GM19238 (cell line): Measurements from ENCODE around the gene SLC5A5.
"Not testable (repeated sequence)": the region's sequence is repeated elsewhere in the genome, so short reads cannot be mapped to it uniquely, and the experiment has no call there.

Source experiments
- DNase-seq: peaks from one replicate; pipeline ENCODE4 v3.0.0; 2011; ENCODE audit warnings: low spot score; ENCODE audit not compliant: insufficient read length

SLC5A5 gene

GRCh38 chr19:17919122-17919521, 47.4 kb downstream of the SLC5A5 start:
- DNase-seq = not testable (repeated sequence)

DNA sequence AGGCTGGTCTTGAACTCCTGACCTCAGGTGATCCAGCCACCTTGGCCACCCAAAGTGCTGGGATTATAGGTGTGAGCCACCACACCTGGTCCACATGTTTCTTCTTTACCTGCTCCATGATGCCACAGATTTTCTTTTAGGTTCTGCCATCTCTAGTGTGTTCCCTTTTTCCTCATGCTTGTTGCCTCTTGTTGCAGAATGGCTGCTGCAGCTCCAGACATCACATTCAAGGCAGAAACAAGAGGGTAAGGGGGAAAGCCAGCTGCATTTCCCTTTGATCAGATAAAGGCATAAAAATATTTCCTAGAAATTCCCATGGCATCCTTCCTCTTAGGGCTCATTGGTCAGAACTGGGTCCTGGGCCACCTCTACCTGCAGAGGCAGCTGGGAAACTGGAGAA, 48.8 kb downstream of the SLC5A5 start:
- DNase-seq = no peak

GRCh38 chr19:17922138-17922537, 50.4 kb downstream of the SLC5A5 start:
- no peak for DNase-seq

DNA sequence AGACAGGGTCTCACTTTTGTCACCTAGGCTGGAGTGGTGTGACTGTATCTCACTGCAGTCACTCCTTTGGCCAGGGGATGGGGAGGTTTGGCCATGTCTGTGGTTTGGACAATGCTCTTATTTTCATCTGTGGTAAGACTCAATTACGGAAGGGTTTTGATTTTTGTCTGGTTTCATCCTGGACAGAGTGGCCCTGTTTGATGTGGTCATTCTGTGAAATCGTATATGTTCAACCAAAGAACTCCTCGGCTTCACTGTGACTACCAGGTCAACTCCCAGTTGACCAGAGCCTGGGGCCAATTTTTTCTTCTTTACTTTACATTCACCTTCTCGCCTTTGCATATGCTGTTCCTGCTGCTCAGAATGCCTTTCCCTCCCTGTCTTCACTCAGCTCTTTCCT, 54.3 kb downstream of the SLC5A5 start:
- no peak for DNase-seq

GRCh38 chr19:17929056-17929455, 57.3 kb downstream of the SLC5A5 start:
- no peak for DNase-seq

- no peak for DNase-seq
Observed at GRCh38 chr19:17931532-17932191, 59.9 kb downstream of the SLC5A5 start.

GRCh38 chr19:17932485-17933338, 61.0 kb downstream of the SLC5A5 start, which contains the start of gene CCDC124:
TSS of gene CCDC124 (plus strand) at chr19:17933015. CDS start at chr19:17936421, 3,406 bp downstream.
- peak; percentile 90 for DNase-seq

GRCh38 chr19:17933414-17934129, 61.8 kb downstream of the SLC5A5 start:
- no peak for DNase-seq

GRCh38 chr19:17936379-17936778, 64.6 kb downstream of the SLC5A5 start:
- no peak for DNase-seq

- no peak for DNase-seq
Observed at GRCh38 chr19:17937371-17937900, 65.7 kb downstream of the SLC5A5 start.

DNA sequence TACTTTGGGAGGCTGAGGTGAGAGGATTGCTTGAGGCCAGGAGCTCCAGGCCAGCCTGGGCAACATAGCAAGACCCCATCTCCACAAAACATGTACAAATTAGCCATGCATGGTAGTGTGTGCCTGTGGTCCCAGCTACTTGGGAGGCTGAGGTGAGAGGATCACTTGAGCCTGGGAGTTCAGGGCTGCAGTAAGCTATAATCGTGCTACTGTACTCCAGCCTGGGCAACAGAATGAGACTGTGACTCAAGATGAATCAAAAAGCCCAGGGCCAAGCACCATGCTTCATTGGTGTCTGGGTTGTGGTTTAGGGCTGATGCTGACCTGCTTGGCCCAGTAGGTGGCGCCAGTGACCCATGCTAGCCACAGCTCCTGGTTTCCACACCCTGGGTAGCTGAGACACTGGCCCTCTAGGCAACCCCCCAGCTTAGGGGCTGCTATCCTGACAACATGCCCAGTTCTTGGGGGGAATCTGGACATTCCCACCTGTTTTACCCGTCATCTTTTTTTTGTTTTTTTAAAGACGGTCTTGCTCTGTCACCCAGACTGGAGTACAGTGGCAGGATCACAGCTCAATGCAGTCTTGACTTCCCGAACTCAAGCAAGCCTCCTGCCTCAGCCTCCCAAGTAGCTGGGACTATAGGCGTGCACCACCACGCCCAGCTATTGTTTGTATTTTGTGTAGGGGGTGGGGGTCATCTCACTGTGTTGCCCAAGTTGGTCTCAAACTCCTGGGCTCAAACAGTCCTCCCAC, 66.5 kb downstream of the SLC5A5 start:
- peak; percentile 93 for DNase-seq

DNA sequence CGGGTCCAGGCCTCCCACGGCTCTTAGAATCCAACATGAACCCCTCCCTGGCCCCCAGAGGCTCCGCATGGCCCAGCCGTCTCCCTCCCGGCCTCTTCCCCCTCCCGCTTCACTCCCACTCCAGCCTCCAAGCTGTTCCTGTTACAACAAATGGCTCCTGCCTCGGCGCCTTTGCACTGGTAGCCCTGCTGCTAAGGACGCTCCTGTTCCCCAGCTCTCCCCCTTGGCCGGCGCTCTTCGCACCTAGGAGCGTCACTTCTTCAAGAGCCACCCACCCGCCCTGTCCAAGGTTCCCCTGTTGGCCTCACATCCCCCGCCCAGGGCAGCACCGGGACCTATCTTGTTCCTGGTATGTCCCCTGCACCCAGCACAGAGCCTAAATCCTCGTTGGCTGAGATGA, 70.4 kb downstream of the SLC5A5 start:
- DNase-seq = no peak

- DNase-seq = no peak
Observed at GRCh38 chr19:17942582-17943273, 71.0 kb downstream of the SLC5A5 start.

DNA sequence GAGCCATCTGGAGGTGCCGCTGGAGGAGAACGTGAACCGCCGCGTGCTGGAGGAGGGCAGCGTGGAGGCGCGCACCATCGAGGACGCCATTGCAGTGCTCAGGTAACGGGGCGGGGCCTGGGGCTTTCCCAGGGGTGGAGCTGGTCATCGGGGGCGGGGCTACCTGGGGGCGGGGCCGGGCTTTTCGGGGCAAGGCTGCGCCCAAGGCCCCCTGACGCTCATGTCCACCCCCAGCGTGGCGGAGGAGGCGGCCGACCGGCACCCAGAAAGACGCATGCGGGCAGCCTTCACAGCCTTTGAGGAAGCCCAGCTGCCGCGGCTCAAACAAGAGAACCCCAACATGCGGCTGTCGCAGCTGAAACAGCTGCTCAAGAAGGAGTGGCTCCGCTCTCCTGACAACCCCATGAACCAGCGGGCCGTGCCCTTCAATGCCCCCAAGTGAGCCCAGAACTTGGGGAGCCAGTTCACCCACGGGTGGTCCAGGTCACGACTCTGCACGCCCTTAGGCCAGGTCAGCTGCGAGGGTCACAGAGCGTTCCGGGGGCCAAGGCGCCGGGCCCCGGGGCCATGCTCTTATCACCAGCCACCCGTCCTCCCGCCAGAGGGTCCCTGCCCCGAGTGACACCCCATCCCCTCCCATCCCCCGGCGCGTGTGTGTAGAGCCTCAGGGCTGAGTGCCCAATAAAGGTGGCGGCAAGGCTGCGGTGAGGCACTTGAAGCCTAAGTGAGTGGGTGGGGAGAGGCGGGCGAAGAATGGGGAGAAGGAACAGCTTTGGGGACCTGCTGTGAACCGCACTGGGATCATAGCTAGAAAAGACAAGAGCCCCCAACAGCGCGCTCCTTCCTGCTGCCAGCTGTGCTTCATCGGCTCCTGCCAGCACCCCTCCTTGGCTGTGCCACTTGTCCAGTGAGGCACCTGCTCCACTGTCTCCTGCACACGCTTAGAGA, 71.8 kb downstream of the SLC5A5 start:
- no peak for DNase-seq

DNA sequence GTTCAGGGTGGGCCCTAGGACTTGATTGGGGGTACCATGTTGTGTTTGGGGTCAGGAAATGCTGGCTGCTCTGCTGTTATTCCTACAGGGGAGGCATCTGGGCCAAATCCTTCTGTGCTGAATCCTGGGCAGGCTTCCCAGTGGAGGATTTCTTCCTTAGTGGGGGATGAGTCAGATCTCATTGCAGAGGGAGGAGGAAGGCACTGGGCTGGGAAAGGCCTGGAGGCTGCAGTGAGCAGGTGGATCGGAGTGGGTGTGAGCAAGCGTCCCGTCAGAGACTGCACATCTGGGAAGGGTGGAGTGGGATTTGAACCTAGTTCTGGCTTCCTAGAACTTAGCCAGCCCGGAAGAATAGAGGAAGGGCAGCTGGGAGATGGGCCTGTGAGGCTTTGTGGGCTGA, 72.6 kb downstream of the SLC5A5 start:
- DNase-seq = no peak
